AG04450 (cell line): ENCODE results near the gene ZIC2. TPM values are rescaled to one million over a fixed set of nuclear protein-coding genes. Genes with fewer than 3 reads are reported as not detected.

Experiments used
- CTCF ChIA-PET: fragments of 300-600, 350-600 bp; formaldehyde crosslinking; extraction: SDS; loops from one replicate; lab custom pipeline; 2022; ENCODE audit warnings: antibody characterized with exemption, inconsistent platforms; lab: Charles Lee
- POLR2A ChIA-PET: fragments of 350-600 bp; formaldehyde crosslinking; extraction: SDS; loops from one replicate; lab custom pipeline; 2021; ENCODE audit warnings: antibody characterized with exemption, inconsistent platforms; lab: Yijun Ruan, JAX
- DNase-seq: peaks from one replicate; pipeline ENCODE4 v3.0.0-alpha.2; 2011; ENCODE audit warnings: low read depth, low spot score
- H3K27ac ChIP-seq: one replicate; pipeline ENCODE4 v1.5.1; 2012; ENCODE audit warnings: low read depth, low read length, control low read depth
- H3K27me3 ChIP-seq: one replicate; pipeline ENCODE4 v1.6.0; 2012; ENCODE audit warnings: low read length; ENCODE audit not compliant: control insufficient read depth, insufficient read depth
- H3K4me3 ChIP-seq: 2 replicates; pipeline ENCODE4 v1.5.1; 2011; ENCODE audit warnings: mild to moderate bottlenecking, low read depth, low read length, control low read depth
- H3K9me3 ChIP-seq: 2 replicates; pipeline ENCODE4 v1.5.1; 2012; ENCODE audit warnings: low read length; ENCODE audit not compliant: control insufficient read depth, insufficient read depth
- polyA plus RNA-seq: library from polyadenylated mRNA; depleted of rRNA; stranded (reverse); fragments of >200 nt; gene quantifications from 2 replicates; pipeline ENCODE4 v1.2.3, GENCODE V29; 2011
- TF ChIP-seq, protein P1 (sequence below): IDR thresholded peaks from 2 replicates; pipeline ENCODE4 v1.5.1; 2011; ENCODE audit warnings: low read depth, low read length, control low read depth, inconsistent platforms

ZIC2 gene
- polyA plus RNA-seq, 1 experiment, result not detected

DNA sequence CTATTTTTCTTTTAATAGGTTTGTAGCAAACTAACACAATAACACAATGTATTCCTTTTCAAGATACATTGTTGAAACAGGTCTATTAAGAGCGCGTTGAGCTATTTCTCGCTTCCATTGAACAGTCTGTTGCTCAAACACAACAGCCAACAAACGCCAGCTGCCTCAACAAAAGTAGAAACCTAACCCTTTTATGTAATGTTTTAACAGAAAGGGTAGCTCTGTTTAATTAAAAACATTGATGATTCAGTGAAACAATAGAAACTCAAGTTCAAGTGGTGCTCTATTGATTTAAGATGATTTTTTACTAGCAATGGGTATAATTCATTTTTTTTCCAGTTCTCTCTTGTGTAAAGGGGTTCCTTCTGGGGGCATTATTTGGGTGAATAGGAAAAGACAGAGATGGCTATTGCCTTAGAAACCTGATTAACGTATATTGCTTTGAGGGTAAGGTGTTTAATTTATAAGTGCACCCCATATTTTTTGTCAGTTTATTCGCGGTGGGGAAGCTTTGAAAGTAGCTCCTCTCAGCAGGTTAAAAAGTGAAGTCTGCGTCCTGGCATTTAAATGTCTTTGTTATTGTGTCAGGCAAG is 14.9 kb downstream of the ZIC2 start:
- DNase-seq, result no peak
- no peak overlapping the region for H3K4me3 ChIP-seq
- H3K27me3 ChIP-seq, result peaks cover 81% of the 10 kb centered on the region
- H3K27ac ChIP-seq, result no peak overlapping the region
- ChIA-PET CTCF (interaction anchor here (1.8 kb wide), 1 partner anchor 518 kb away, joined by 5 read pairs; no protein-coding TSS in a partner anchor), POLR2A (interaction anchor here (0.7 kb wide), 1 partner anchor 1841 kb away, joined by 5 read pairs; no protein-coding TSS in a partner anchor)
- H3K9me3 ChIP-seq, result peaks cover 16% of the 10 kb centered on the region; the same call in 1 of the 2 replicates
- TF ChIP-seq, protein P1, sequence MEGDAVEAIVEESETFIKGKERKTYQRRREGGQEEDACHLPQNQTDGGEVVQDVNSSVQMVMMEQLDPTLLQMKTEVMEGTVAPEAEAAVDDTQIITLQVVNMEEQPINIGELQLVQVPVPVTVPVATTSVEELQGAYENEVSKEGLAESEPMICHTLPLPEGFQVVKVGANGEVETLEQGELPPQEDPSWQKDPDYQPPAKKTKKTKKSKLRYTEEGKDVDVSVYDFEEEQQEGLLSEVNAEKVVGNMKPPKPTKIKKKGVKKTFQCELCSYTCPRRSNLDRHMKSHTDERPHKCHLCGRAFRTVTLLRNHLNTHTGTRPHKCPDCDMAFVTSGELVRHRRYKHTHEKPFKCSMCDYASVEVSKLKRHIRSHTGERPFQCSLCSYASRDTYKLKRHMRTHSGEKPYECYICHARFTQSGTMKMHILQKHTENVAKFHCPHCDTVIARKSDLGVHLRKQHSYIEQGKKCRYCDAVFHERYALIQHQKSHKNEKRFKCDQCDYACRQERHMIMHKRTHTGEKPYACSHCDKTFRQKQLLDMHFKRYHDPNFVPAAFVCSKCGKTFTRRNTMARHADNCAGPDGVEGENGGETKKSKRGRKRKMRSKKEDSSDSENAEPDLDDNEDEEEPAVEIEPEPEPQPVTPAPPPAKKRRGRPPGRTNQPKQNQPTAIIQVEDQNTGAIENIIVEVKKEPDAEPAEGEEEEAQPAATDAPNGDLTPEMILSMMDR, result no peak

DNA sequence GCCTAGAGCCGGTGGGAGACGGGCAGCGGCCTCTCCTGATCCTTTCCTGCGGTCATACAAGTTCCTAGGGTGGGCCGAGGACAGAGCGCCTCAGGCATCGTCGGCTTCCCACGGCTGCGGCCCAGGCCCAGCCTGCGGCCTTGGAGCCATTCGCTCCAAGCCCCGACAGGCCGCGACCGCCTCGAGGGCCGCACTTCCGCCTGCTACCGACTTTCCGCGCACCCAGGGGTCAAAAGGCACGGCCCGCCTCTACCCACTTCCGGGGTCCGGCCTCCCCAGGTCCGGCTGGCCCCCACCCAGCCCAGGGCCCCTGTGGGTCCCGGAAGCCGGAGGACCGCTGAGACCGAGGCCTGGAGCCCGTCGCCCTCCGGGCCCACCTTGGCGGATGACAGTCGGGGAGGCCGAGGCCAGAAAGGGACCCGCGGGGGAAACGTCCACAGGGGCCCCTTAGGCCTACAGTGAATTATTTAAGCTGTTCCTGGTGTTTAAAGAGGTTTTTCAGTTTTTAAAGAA is 16.2 kb downstream of the ZIC2 start:
- Histone ChIP-seq H3K27me3 (peaks cover 68% of the 10 kb centered on the region), H3K27ac (no peak overlapping the region), H3K4me3 (no peak overlapping the region), H3K9me3 (peaks cover 12% of the 10 kb centered on the region; the same call in 1 of the 2 replicates)
- no peak for DNase-seq
- TF ChIP-seq, protein P1, result no peak
- ChIA-PET POLR2A (no interaction called here), CTCF (no interaction called here)

DNA sequence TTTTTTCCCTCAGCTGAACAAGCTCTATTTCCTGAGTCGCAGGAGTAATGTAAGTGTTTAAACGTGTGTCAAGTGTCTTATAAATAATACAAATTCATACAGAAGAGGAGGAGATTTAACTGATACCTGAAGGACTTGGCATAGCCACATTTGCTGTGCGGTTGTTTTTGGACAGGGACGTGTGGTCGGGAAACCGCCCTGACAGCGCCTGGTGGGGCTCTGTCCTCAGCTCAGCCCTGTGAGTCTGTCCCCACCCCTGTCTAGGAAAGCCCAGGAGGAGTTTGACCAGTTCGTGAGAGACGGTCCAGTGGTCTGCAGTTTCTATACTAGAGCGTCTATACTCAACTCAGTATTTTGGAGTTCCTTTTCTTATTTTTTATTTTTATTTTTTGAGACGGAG is 16.7 kb downstream of the ZIC2 start:
- DNase-seq, result no peak

DNA sequence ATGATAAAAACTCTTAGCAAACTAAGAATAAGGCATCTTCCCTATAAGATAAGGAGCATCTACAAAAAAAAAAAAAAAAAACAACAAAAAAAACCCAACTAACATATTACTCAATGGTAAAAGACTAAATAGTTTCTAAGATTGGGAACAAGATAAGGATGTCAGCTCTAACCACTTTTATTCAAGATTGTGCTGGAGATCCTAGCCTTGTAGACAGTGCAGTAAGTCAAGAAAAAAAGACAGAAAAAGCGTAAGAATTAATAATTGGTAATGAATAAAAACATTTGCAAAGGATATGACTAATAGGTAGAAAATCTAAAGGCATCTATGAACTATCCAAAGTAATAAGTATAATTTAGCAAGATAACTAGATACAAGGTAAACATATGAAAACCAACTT is 33.0 kb downstream of the ZIC2 start:
- TF ChIP-seq, protein P1, result no peak
- Histone ChIP-seq H3K4me3 (no peak overlapping the region), H3K27me3 (peaks cover 4% of the 10 kb centered on the region), H3K9me3 (no peaks in the 10 kb centered on the region), H3K27ac (no peak overlapping the region)
- DNase-seq, result no peak
- ChIA-PET CTCF (interaction anchor here (0.7 kb wide), 1 partner anchor 20 kb away, joined by 3 read pairs; no protein-coding TSS in a partner anchor), POLR2A (no interaction called here)

More for the DNA sequence above, 16.7 kb downstream of the ZIC2 start:
- TF ChIP-seq, protein P1, result no peak
- Histone ChIP-seq H3K9me3 (peaks cover 12% of the 10 kb centered on the region; the same call in 1 of the 2 replicates), H3K27ac (no peak overlapping the region), H3K4me3 (no peak overlapping the region), H3K27me3 (peaks cover 65% of the 10 kb centered on the region)
- ChIA-PET CTCF (no interaction called here), POLR2A (no interaction called here)

DNA sequence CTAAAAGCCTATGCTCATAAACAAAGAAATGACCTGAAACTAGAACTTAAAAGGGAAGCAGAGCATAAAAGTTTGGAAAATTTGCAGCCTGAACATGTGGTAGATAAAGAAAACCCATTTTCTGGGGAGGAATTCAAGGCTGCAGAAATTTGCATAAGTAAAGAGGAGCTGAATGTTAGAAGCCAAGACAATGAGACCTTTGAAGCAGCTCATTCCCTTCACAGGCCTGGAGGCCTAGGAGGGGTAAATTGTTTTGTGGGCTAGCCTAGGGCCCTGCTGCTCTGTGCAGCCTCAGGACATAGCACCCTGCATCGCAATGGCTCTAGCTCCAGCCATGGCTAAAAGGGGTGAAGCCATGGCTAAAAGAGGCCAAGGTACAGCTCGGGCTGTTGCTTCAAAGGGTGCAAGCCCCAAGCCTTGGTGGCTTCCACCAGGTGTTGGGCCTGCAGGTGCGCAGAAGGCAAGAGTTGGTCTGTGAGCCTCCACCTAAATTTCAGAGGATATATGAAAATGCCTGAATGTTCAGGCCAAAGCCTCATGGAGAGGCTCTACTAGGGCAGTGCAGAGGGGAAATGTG is 38.3 kb downstream of the ZIC2 start:
- peaks cover 4% of the 10 kb centered on the region for H3K27me3 ChIP-seq
- H3K27ac ChIP-seq, result no peak overlapping the region
- TF ChIP-seq, protein P1, result no peak
- POLR2A ChIA-PET, result no interaction called here
- H3K9me3 ChIP-seq, result no peaks in the 10 kb centered on the region
- CTCF ChIA-PET, result no interaction called here
- no peak overlapping the region for H3K4me3 ChIP-seq
- DNase-seq, result no peak
